ENCODE measurements around the gene CHRDL2.
"Not testable (repeated sequence)": the region's sequence is repeated elsewhere in the genome, so short reads cannot be mapped to it uniquely, and the experiment has no call there.

Gene CHRDL2

DNA sequence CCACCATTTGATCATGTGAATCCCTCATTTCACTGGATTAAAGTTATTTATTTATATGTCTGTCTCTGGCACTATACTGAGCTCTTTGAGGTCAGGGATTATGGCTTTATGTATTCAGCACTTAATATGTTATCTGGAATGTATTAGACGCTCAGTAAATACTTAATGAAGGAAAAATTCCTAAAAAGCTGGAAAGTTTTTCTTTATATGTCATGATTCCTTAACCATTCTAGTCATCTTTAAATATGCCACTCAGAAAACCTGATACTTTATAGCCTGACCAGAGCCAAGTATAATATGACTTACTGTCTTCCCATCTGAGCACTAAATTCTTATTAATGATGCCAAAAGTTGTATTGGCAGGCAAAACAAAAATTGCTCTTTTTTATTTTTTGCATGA is 44.5 kb upstream of the CHRDL2 start:
- TF ChIP-seq, protein P1, sequence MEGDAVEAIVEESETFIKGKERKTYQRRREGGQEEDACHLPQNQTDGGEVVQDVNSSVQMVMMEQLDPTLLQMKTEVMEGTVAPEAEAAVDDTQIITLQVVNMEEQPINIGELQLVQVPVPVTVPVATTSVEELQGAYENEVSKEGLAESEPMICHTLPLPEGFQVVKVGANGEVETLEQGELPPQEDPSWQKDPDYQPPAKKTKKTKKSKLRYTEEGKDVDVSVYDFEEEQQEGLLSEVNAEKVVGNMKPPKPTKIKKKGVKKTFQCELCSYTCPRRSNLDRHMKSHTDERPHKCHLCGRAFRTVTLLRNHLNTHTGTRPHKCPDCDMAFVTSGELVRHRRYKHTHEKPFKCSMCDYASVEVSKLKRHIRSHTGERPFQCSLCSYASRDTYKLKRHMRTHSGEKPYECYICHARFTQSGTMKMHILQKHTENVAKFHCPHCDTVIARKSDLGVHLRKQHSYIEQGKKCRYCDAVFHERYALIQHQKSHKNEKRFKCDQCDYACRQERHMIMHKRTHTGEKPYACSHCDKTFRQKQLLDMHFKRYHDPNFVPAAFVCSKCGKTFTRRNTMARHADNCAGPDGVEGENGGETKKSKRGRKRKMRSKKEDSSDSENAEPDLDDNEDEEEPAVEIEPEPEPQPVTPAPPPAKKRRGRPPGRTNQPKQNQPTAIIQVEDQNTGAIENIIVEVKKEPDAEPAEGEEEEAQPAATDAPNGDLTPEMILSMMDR (conservative IDR thresholded peaks at IDR 0.05; ENCODE audit: low read depth, low read length): no peak
- H3K4me3 ChIP-seq (ENCODE audit: low read length): no peak overlapping the region
- DNase-seq (ENCODE audit: low read depth): no peak

DNA sequence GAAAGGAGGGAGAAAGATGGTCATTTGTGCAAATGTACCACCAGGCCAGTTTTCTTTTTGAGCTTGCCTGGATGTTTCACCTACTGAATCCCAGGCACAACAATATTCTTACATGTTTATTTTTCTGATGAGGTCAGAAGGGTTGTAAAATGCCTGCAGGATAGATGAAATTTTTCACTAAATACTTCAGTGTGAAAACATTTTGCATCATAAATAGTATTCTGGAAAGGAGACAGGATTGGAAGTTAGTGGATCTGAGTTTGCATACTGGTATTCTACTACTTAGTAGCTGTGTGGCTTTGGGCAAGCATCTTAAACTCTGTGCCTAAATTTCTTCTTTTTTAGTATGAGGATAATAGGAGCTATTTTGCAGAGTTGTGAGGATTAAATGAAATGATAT is 42.2 kb upstream of the CHRDL2 start:
- no peak overlapping the region for H3K4me3 ChIP-seq (ENCODE audit: low read length)
- TF ChIP-seq, protein P1 (conservative IDR thresholded peaks at IDR 0.05; ENCODE audit: low read depth, low read length): no peak
- DNase-seq (ENCODE audit: low read depth): no peak

DNA sequence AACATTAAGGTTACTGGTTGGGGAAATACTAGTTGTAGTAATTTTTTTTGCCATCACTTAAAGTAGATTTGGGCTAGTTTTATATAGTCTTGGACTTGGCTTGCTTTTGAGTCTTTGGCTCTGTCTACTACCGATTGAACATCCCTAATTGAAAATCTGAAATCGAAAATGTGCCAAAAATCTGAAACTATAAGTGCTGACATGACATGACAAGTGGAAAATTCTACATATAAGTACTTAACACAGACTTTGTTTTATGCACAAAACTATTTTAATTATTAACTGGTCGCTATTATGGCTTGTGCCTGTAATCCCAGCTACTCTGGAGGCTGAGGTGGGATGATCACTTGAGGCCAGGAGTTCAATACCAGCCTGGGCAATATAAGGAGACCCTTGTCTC is 39.9 kb upstream of the CHRDL2 start:
- TF ChIP-seq, protein P1 (conservative IDR thresholded peaks at IDR 0.05; ENCODE audit: low read depth, low read length): no peak
- H3K4me3 ChIP-seq (ENCODE audit: low read length): no peak overlapping the region
- DNase-seq (ENCODE audit: low read depth): no peak

DNA sequence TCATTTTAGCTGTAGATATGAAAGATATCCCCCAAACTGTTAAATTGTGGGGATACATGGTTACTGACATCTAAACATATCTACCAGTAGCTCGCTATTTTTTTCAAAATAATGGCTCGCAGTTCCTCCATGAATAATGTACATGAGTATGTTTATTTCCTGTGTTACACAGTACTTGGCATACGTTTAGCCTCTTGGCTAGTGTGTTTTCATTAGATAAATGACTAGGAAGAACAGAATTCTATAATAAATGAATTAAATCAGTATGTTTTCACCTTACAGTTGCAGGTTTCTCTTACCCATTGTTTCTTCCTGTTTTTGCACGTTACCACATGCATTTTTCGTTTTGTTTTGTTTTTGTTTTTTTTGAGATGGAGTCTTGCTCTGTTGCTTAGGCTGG is 39.2 kb upstream of the CHRDL2 start:
- no peak overlapping the region for H3K4me3 ChIP-seq (ENCODE audit: low read length)
- no peak for DNase-seq (ENCODE audit: low read depth)
- TF ChIP-seq, protein P1 (conservative IDR thresholded peaks at IDR 0.05; ENCODE audit: low read depth, low read length): no peak

DNA sequence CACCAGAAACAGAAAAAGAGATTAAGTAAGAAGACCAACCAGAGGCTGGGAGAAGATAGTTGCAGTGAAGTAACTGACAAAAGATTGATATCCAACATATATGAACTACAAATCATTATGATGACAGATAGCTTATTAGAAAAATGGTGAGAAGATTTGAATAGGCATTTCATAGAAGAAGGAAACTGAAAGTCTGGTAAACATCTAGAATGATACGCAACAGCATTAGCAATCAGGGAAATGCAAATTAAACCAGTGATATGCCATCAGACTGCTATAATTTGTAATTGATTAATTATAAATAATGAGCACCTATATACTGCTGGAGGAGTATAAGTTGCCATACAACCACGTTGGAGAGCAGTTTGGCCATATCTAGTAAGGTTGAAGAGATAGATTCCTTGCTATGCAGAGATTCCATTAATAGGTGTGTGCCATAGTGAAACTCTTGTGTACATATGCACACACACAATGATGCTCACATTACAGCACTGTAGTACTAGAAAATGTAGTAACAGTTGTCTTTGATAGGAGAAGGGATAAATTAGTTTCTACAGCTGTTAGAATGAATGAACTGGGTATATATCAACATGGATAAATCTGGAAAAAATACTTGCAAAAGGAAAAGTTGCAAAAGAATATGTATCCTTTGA is 38.0 kb upstream of the CHRDL2 start:
- DNase-seq (ENCODE audit: low read depth): no peak
- TF ChIP-seq, protein P1 (conservative IDR thresholded peaks at IDR 0.05; ENCODE audit: low read depth, low read length): no peak
- H3K4me3 ChIP-seq (ENCODE audit: low read length): no peak overlapping the region

DNA sequence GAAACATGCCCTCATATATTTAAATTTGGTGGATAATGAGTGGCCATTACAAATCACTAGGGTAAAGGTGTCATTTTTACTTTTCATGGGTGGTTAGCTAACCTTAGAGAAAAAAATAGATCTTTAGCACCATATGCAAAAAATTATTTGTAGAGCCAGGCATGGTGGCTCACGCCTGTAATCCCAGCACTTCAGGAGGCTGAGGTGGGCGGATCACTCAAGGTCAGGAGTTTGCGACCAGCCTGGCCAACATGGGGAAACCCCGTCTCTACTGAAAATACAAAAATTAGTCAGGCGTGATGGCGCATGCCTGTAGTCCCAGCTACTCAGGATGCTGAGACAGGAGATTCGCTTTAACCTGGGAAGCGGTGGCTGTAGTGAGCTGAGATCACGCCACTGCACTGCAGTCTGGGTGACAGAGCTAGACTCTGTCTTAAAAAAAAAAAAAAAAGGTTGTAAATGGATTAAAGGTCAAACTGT is 37.0 kb upstream of the CHRDL2 start:
- DNase-seq (ENCODE audit: low read depth); H3K4me3 ChIP-seq (ENCODE audit: low read length): not testable (repeated sequence)

DNA sequence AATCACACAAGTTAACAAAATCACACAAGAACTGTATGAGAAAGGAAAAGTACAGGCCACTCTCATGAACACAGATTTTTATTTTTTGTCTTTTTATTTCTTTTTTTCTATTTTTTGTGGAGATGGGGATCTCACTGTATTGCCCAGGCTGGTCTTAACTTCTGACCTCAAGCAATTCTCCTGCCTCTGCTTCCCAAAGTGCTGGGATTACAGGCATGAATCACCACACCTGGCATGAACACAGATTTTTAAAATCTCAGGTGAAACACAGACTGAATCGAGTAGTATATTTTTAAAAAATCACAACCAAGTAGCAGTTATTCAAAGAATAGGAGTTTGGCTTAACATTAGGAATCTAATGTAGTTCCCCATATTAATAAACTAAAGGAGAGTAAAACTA is 35.7 kb upstream of the CHRDL2 start:
- H3K4me3 ChIP-seq (ENCODE audit: low read length): no peak overlapping the region
- TF ChIP-seq, protein P1 (conservative IDR thresholded peaks at IDR 0.05; ENCODE audit: low read depth, low read length): no peak
- no peak for DNase-seq (ENCODE audit: low read depth)
